ENCODE results near the gene SHOC2. TPM values are rescaled to one million over a fixed set of nuclear protein-coding genes. Genes with fewer than 3 reads are reported as not detected.

The SHOC2 gene
- total RNA-seq, 6 experiments from 2014 or later: 48.9 to 61.1 (median 56.6) TPM

GRCh38 chr10:110976577-110976976 is 57.2 kb downstream of the SHOC2 start:
- Mint-ChIP-seq H3K4me3 (no peak overlapping the region), H3K4me1 (ENCODE audit: low read depth) (peaks cover 49% of the 10 kb centered on the region), H3K36me3 (ENCODE audit: low read depth) (peaks cover 31% of the 10 kb centered on the region), H3K9me3 (no peaks in the 10 kb centered on the region), H3K27me3 (ENCODE audit: insufficient read depth) (peaks cover 2% of the 10 kb centered on the region; the same call in 1 of the 2 replicates), H3K27ac (no peak overlapping the region)
- DNase-seq: no peak
- TF ChIP-seq CTCF (IDR thresholded peaks at IDR 0.05): no peak

- peak overlapping the region; percentile 35; the same call in 1 of the 2 replicates for H3K27ac Mint-ChIP-seq
- H3K4me1 Mint-ChIP-seq (ENCODE audit: low read depth): peaks cover 49% of the 10 kb centered on the region
- H3K27me3 Mint-ChIP-seq (ENCODE audit: insufficient read depth): peaks cover under 1% of the 10 kb centered on the region; the same call in 1 of the 2 replicates
- no peak overlapping the region for H3K4me3 Mint-ChIP-seq
- no peaks in the 10 kb centered on the region for H3K9me3 Mint-ChIP-seq
- peak; percentile 30 for DNase-seq
- TF ChIP-seq CTCF (IDR thresholded peaks at IDR 0.05): no peak
- peaks cover 31% of the 10 kb centered on the region for H3K36me3 Mint-ChIP-seq (ENCODE audit: low read depth)
Observed at GRCh38 chr10:110977662-110978061, 58.3 kb downstream of the SHOC2 start.

DNA sequence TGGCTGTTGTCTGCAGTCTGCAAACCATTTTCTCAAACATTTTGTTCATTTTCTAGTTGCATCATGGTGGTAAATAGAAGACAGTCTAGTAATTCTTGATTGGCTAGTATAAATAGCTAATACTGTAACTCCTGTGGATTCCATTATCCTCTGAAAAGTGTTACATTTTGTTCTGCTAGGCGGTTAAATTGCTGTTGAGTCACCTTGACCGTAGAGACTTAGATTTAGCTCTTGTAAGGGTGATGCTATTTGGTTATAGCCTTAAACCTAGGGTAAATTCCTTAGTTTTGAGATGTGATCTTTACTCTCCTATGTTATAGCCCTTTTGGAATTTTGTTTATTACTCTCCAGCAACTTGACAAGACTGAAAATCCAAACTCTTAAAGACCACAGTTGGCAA is 58.8 kb downstream of the SHOC2 start:
- H3K9me3 Mint-ChIP-seq: no peaks in the 10 kb centered on the region
- TF ChIP-seq CTCF (IDR thresholded peaks at IDR 0.05): no peak
- peaks cover 49% of the 10 kb centered on the region for H3K4me1 Mint-ChIP-seq (ENCODE audit: low read depth)
- H3K4me3 Mint-ChIP-seq: no peak overlapping the region
- DNase-seq: peak; percentile 22
- H3K27me3 Mint-ChIP-seq (ENCODE audit: insufficient read depth): no peaks in the 10 kb centered on the region
- H3K27ac Mint-ChIP-seq: peak overlapping the region; percentile 35; the same call in 1 of the 2 replicates
- H3K36me3 Mint-ChIP-seq (ENCODE audit: low read depth): peaks cover 31% of the 10 kb centered on the region

DNA sequence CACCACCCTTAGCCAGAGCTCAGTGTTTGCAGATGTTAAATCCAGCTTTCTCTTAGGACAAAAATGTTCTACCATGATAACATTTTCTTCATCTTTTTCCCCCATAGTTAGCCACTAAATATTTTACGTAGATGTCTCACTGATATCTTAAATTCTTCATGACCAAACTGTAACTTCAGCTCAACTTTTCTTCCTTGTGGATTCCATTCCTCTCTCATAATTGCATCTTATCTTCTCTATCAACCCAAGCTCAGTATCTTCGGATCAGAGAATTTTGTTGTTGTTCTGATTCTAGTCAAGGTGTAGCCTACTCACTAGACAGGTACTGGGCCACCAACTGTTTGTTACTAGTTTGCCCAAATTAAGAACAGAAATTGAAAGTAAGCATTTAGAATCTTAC is 60.2 kb downstream of the SHOC2 start:
- H3K27me3 Mint-ChIP-seq (ENCODE audit: insufficient read depth): no peaks in the 10 kb centered on the region
- H3K4me1 Mint-ChIP-seq (ENCODE audit: low read depth): peaks cover 49% of the 10 kb centered on the region
- DNase-seq: no peak
- H3K36me3 Mint-ChIP-seq (ENCODE audit: low read depth): peaks cover 31% of the 10 kb centered on the region
- no peak overlapping the region for H3K27ac Mint-ChIP-seq
- H3K4me3 Mint-ChIP-seq: no peak overlapping the region
- H3K9me3 Mint-ChIP-seq: no peaks in the 10 kb centered on the region
- no peak for TF ChIP-seq CTCF (IDR thresholded peaks at IDR 0.05)

DNA sequence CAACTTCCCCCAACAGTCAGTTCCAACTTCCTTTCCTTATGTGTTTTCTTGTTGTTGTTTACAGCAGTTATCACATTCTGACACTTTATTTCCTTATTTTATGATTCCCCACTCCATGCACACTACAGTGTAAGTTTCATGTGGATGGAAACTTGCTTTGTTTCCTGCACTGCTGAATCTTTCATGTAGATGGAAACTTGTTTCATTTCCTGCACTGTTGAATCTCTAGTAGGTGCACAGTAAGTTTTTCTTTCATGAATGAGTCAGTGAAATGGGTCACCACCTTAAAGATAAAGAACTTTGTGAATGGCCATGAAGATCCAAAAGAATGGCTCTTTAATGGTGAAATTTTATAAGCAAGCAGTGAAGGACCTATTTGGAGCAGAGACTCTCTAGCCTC is 61.4 kb downstream of the SHOC2 start:
- H3K4me1 Mint-ChIP-seq (ENCODE audit: low read depth): peaks cover 49% of the 10 kb centered on the region
- no peak overlapping the region for H3K4me3 Mint-ChIP-seq

More for the DNA sequence above, 61.4 kb downstream of the SHOC2 start:
- Mint-ChIP-seq H3K9me3 (no peaks in the 10 kb centered on the region), H3K27ac (no peak overlapping the region), H3K36me3 (ENCODE audit: low read depth) (peaks cover 31% of the 10 kb centered on the region), H3K27me3 (ENCODE audit: insufficient read depth) (no peaks in the 10 kb centered on the region)
- no peak for DNase-seq
- TF ChIP-seq CTCF (IDR thresholded peaks at IDR 0.05): no peak

Measured in HFFc6 (cell line).